ENCODE data around the gene SMIM34.

Gene SMIM34

DNA sequence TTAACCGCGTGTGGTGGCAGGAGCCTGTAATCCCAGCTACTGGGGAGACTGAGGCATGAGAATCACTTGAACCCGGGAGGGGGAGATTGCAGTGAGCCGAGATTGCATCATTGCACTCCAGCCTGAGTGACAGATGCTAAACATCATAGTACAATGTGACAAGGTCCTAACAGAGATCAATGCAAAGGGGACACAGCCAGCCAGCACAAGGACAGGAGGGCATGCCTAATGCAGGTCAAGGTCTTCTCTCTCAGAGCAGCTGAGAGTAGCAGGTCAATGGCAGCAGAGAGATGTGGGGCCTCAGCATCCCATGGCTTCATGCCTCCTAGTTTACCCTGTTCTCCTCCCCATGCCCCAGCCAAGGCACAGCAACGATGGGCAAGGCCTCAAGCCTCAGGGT, 51.4 kb downstream of the SMIM34 start:
- DNase-seq (ENCODE audit: low spot score) = no peak

DNA sequence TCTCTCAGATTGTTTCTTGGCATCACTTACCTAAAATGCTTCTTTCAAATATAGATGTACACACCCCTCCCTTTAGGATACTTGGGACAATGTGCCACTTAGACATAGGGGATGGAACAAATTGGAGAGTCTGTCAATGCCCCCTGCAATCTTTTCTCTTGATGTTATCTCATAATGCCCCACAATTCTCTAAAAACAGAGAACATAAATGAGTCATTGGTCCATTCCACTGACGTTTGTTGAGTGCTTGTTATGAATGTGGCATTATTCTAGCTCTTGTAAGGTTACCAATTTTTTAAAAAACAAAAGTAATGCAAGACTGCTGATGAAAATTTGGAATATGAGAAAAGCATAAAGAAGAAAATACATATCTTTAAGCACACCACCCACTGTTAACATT, 54.0 kb downstream of the SMIM34 start:
- no peak for DNase-seq (ENCODE audit: low spot score)
